Testis (tissue), 3 donors: ENCODE measurements around the gene PXMP4. TPM values are rescaled to one million over a fixed set of nuclear protein-coding genes. Genes with fewer than 3 reads are reported as not detected.

Source experiments
- DNase-seq: peaks from one replicate; pipeline ENCODE4 v3.0.0-alpha.2; 2019
- H3K27ac ChIP-seq, 2 donors: fragments of 200-600 bp; sonication (generic); one replicate each; pipeline ENCODE4 v1.5.1; 2019
- H3K27me3 ChIP-seq: fragments of 200-600 bp; sonication (generic); one replicate; pipeline ENCODE4 v1.5.1; 2019
- H3K36me3 ChIP-seq: fragments of 200-600 bp; sonication (generic); one replicate; pipeline ENCODE4 v1.5.1; 2017; ENCODE audit warnings: low read depth; ENCODE audit errors: missing control alignments
- H3K4me1 ChIP-seq: fragments of 200-600 bp; sonication (generic); one replicate; pipeline ENCODE4 v1.5.1; 2019
- H3K4me3 ChIP-seq, 2 donors: fragments of 200-600 bp; sonication (generic); one replicate each; pipeline ENCODE4 v1.5.1; 2017 to 2019
- H3K9me3 ChIP-seq: fragments of 200-600 bp; sonication (generic); one replicate; pipeline ENCODE4 v1.5.1; 2017
- POLR2A ChIP-seq: fragments of 450-650 bp; IDR thresholded peaks from one replicate; pipeline ENCODE4 v1.6.1; 2017; ENCODE audit warnings: antibody characterized with exemption, mild to moderate bottlenecking, moderate library complexity
- WGBS, 2 donors: methylation state at CpG; one replicate each; pipeline ENCODE4 v1.1.5; 2018; 5-methylcytosine and 5-hydroxymethylcytosine counted together
- intact Hi-C: fragments of 100-400 bp; cut with DNase I; formaldehyde crosslinking; loops from one replicate; pipeline ENCODE4 v1.15.1; 2023; ENCODE audit warnings: low total_unique reads
- polyA plus RNA-seq: library from polyadenylated mRNA; stranded (reverse); fragments of 350-450 nt; fragmentation: Illumina TruSeq; extraction: RNeasy Lipid Tissue Mini Kit (QIAGEN cat#74804); gene quantifications from one replicate; pipeline ENCODE4 v1.2.3, GENCODE V29; 2014; ENCODE audit warnings: low read depth, low replicate concordance; ENCODE audit not compliant: insufficient read depth
- total RNA-seq, 2 donors: library from RNA; depleted of rRNA; stranded (reverse); fragments of >200 nt; gene quantifications; one replicate each; pipeline ENCODE4 v1.2.3, GENCODE V29; 2016
- TF ChIP-seq, protein P1 (sequence below), 3 experiments: fragments of 450-650 bp in 2 of 3; fragments of 200-600 bp in 1 of 3; sonication (generic) in 1 of 3; IDR thresholded peaks; one replicate each; pipeline ENCODE4 v1.5.1; 2016 to 2019; ENCODE audit warnings: antibody characterized with exemption in 3 of 3, mild to moderate bottlenecking in 2 of 3, moderate library complexity in 1 of 3

Gene PXMP4
- total and polyA plus RNA-seq, 3 donors from 2014 or later, result 4.6 to 6.8 (median 5.1) TPM

DNA sequence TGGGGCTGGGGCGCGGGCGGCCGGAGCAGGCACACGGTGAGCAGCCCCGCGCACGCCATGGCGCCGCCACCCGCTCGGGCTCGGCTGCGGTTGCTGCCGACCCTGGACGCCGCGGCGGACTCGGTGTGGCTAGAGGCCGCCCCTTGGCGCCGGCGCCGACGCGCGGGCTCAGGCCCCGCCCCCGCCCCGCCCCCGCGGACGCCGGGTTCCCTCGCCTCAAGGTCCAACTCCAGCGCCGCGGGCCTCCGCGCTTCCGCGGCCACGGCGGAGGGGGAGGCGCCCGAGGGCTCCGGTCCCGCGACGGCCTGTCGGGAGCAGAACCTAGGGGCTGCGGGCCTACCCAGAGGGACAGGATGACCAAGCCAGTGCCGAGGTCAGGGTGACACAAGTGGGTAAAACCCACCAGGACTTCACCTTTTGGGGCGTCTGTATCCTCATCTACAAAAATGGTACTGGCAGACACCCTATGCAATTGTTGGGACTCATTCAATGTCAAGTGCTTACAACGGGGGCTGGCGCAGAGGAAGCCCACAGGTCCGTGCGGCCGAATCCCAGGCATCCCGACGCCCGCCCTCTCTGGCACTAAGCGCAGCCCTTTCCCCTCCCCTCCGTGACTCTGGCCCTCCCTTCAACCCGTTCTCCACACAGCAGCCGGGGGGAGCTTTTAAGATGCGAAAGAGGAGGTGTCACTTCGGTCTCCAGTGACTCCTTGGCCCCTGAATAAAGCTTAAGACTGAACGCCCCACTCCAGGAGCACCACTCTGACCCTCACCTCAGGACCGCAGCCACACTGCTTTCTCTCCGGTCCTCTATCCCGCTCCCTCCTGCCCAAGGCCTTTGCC is 45.6 kb downstream of the PXMP4 start, which contains the start of gene NECAB3:
NECAB3 (minus strand) TSS at position 135 of the 842 bp plus-strand sequence; CDS start at position 59, 76 bp downstream.
- Histone ChIP-seq H3K27me3 (no peaks in the 10 kb centered on the region), H3K9me3 (no peaks in the 10 kb centered on the region), H3K4me3 (peak within 1 kb of the TSS; percentile 77 to 86), H3K36me3 (no peaks in the 10 kb centered on the region), H3K27ac (peak within 1 kb of the TSS; percentile 92 to 97), H3K4me1 (peaks cover 43% of the 10 kb centered on the region)
- intact Hi-C loops, result no loop called here
- TF ChIP-seq, protein P1, sequence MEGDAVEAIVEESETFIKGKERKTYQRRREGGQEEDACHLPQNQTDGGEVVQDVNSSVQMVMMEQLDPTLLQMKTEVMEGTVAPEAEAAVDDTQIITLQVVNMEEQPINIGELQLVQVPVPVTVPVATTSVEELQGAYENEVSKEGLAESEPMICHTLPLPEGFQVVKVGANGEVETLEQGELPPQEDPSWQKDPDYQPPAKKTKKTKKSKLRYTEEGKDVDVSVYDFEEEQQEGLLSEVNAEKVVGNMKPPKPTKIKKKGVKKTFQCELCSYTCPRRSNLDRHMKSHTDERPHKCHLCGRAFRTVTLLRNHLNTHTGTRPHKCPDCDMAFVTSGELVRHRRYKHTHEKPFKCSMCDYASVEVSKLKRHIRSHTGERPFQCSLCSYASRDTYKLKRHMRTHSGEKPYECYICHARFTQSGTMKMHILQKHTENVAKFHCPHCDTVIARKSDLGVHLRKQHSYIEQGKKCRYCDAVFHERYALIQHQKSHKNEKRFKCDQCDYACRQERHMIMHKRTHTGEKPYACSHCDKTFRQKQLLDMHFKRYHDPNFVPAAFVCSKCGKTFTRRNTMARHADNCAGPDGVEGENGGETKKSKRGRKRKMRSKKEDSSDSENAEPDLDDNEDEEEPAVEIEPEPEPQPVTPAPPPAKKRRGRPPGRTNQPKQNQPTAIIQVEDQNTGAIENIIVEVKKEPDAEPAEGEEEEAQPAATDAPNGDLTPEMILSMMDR (IDR thresholded peaks at IDR 0.05), result no peak
- no peak for TF ChIP-seq POLR2A
- whole genome bisulfite sequencing, 2 donors, result 1 to 2% methylated on average over 7 to 21 of the region's 73 CpGs
- DNase-seq, result peak; percentile 89

DNA sequence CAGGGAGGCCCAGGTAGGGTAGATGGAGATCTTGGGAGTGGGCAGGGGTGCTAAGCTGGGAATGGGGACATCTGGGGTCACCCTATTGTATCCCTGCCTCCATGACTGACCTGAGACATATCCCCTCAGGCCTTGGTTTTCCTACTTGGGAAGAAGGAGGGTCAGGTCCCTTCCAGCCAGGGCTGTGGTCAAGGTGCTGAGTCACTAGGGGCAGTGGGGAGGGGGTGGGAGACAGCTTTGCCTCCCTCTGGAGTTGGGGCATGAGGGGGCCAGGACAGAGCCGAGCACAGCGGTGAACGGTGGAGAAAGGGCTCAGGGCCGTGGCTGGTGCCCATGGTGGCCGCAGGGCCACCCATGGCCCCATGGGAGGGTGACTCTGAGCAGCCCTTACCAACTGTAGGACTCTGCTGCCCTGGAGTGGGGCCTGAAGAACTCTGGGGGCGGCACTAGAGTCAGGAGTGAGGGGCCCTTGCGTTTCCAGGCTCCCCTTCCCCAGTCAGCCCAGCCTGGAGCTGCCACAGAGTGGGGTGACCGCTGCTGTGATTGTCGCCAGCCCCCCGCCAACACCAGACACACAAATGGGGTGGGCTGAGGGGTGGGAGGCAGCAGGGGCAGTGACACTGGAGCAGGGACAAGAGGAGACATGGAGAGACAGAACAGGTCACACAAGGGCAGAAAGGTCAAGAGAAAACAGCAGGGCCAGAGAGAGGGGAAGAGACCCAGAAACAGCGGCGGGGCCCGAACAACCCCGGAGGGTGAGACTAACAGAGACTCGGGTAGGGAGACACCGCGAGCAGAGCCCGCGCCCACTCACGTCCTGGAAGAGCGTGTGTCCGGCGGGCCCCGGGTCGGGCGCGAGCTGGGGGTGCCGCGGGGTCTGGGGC is 46.5 kb downstream of the PXMP4 start:
- DNase-seq, result no peak
- TF ChIP-seq, protein P1 (IDR thresholded peaks at IDR 0.05), result no peak
- TF ChIP-seq POLR2A, result no peak
- intact Hi-C loops, result no loop called here
- Histone ChIP-seq H3K4me1 (peaks cover 43% of the 10 kb centered on the region), H3K4me3 (peak overlapping the region; percentile 77 to 86), H3K36me3 (no peaks in the 10 kb centered on the region), H3K27me3 (no peaks in the 10 kb centered on the region), H3K9me3 (no peaks in the 10 kb centered on the region), H3K27ac (peak overlapping the region; percentile 85 to 92)
- WGBS, 2 donors, result 0 to 5% methylated on average over 14 to 29 of the region's 29 CpGs

DNA sequence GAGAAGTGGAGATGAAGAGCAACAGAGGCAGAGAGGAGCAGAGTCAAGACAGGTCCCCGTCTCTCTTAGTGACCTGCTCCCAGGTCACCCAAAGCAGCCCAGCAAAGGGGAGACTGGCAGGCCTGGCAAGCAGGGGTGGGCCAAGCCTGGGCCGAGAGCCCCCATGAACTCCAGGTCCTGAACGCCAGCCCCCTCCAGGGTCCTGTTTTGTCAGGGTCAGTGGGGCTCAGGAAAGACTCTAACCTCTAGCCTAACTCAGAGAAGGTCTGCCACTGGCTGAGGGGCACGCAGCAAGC is 47.0 kb downstream of the PXMP4 start:
- no peaks in the 10 kb centered on the region for H3K27me3 ChIP-seq
- no peaks in the 10 kb centered on the region for H3K36me3 ChIP-seq
- peaks cover 43% of the 10 kb centered on the region for H3K4me1 ChIP-seq
- TF ChIP-seq POLR2A, result no peak
- TF ChIP-seq, protein P1 (IDR thresholded peaks at IDR 0.05), result no peak
- peak overlapping the region; percentile 77 to 86 for H3K4me3 ChIP-seq
- peak overlapping the region; percentile 85 to 92 for H3K27ac ChIP-seq
- 68 to 70% methylated on average over 2 to 4 of the region's 4 CpGs for WGBS, 2 donors
- DNase-seq, result no peak
- intact Hi-C loops, result no loop called here
- H3K9me3 ChIP-seq, result no peaks in the 10 kb centered on the region

DNA sequence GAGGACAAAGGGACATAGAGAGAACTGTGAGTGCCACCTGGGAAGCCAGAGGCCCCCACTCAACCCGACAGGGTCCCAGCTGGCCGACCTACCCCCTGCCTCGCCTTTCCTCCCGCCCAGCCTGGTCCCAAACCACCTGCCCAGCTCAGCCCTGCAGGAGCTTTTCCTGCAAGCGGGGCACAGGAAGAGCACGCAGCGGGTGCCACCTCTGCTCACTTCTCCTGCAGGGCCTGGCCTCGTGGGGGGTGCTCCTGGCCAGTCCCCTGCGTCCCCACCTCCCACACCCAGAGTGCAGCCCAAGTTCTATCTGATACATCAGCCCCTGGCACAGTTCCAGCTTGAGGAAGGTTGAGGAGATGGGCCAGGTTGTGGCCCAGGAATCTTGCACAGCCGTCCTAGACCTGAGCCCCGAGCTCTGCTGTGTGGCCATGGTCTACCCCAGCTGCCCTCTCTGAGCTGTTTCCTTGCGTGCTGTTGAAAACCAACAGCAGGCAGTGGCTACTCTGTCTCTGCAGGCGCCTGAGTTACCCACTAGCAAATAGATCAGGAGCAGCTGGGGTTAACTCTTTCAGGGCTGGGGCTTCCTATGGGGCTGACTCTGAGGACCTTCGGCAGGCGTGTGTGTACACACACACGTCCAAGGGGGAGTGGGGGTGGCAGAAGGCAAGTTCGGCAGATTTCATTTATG is 47.5 kb downstream of the PXMP4 start:
- no peaks in the 10 kb centered on the region for H3K9me3 ChIP-seq
- DNase-seq, result no peak
- peak overlapping the region; percentile 85 to 92 for H3K27ac ChIP-seq
- H3K27me3 ChIP-seq, result no peaks in the 10 kb centered on the region
- no peaks in the 10 kb centered on the region for H3K36me3 ChIP-seq
- peak overlapping the region; percentile 77 to 86 for H3K4me3 ChIP-seq
- TF ChIP-seq, protein P1 (IDR thresholded peaks at IDR 0.05), result no peak
- TF ChIP-seq POLR2A, result no peak
- 58 to 97% methylated on average over 7 to 17 of the region's 17 CpGs for WGBS, 2 donors
- H3K4me1 ChIP-seq, result peaks cover 43% of the 10 kb centered on the region
- intact Hi-C loops, result no loop called here
